Measurements from ENCODE around the gene LRRC2. TPM values are rescaled to one million over a fixed set of nuclear protein-coding genes. Genes with fewer than 3 reads are reported as not detected.

Gene LRRC2
- total and polyA plus RNA-seq, 2 donors (not counting 3 experiments of a cell fraction or from before 2014, with no cell fraction given) = 0.14 to 0.73 TPM

DNA sequence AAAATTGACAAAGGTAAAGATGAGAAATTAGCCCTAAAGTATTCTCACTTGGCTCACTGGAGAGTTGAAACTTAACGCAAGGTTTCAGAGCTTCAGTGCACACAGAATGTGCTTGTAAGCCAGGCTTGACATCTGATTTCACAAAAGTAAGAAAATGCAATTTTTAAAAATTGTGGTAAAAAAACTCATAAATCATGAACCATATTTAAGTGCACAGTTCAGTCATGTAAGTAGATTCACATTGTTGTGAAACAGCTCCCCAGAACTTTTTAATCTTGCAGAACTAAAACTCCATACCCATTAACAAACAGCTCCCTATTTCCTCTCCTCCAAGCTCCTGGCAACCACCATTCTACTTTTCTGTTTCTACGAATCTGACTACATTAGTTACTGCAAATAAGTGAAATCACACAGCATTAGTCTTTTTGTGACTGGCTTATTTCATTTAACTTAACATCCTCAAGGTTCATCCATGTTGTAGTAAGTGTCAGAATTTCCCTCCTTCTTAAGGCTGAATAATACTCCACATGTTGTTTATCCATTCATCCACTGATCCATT, 53.8 kb downstream of the LRRC2 start:
- no peaks in the 10 kb centered on the region for H4K20me1 ChIP-seq (replicated peaks; ENCODE audit: control insufficient read depth, extremely low read depth, insufficient read depth, low read length)
- FAIRE-seq = no peak
- no peaks in the 10 kb centered on the region for H3K9me1 ChIP-seq (replicated peaks; ENCODE audit: control insufficient read depth, extremely low read depth, insufficient read depth, low read length)
- TF ChIP-seq, protein P1, sequence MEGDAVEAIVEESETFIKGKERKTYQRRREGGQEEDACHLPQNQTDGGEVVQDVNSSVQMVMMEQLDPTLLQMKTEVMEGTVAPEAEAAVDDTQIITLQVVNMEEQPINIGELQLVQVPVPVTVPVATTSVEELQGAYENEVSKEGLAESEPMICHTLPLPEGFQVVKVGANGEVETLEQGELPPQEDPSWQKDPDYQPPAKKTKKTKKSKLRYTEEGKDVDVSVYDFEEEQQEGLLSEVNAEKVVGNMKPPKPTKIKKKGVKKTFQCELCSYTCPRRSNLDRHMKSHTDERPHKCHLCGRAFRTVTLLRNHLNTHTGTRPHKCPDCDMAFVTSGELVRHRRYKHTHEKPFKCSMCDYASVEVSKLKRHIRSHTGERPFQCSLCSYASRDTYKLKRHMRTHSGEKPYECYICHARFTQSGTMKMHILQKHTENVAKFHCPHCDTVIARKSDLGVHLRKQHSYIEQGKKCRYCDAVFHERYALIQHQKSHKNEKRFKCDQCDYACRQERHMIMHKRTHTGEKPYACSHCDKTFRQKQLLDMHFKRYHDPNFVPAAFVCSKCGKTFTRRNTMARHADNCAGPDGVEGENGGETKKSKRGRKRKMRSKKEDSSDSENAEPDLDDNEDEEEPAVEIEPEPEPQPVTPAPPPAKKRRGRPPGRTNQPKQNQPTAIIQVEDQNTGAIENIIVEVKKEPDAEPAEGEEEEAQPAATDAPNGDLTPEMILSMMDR (IDR thresholded peaks at IDR 0.05; ENCODE audit: extremely low read depth in 1 of 2, insufficient read depth in 1 of 2, low read depth in 1 of 2, low read length in 2 of 2) = no peak
- no peak for TF ChIP-seq POLR2AphosphoS5 (IDR thresholded peaks at IDR 0.05; ENCODE audit: insufficient read depth, low read depth, low read length)
- no peak for TF ChIP-seq JUN (IDR thresholded peaks at IDR 0.05; ENCODE audit: borderline replicate concordance, insufficient read depth, insufficient read length, low read depth)
- no peak for TF ChIP-seq GATA2 (IDR thresholded peaks at IDR 0.05; ENCODE audit: insufficient read depth, insufficient read length, low read depth, low read length)
- TF ChIP-seq FOS (IDR thresholded peaks at IDR 0.05; ENCODE audit: borderline replicate concordance, insufficient read depth, low read length) = no peak
- no peak for TF ChIP-seq EZH2 (IDR thresholded peaks at IDR 0.05; ENCODE audit: borderline replicate concordance, low read depth, low read length, severe bottlenecking)
- no peak for TF ChIP-seq MYC (IDR thresholded peaks at IDR 0.05; ENCODE audit: low read depth, low read length)
- TF ChIP-seq POLR2A (IDR thresholded peaks at IDR 0.05; ENCODE audit: low read depth, low read length) = no peak
- TF ChIP-seq, protein P2, sequence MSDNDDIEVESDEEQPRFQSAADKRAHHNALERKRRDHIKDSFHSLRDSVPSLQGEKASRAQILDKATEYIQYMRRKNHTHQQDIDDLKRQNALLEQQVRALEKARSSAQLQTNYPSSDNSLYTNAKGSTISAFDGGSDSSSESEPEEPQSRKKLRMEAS (IDR thresholded peaks at IDR 0.05; ENCODE audit: insufficient read depth, insufficient read length) = no peak
- no peaks in the 10 kb centered on the region for H3K79me2 ChIP-seq (ENCODE audit: control insufficient read depth, insufficient read depth, low read length)
- intact Hi-C loops (cut with micrococcal nuclease) (no loop called here), dilution Hi-C loops (cut with MboI; ENCODE audit: extremely low pct_ligation_motif_present, low sequenced_read_pairs) (no loop called here)
- no peaks in the 10 kb centered on the region for H3K36me3 ChIP-seq (ENCODE audit: control insufficient read depth in 2 of 2, extremely low read depth in 1 of 2, insufficient read depth in 2 of 2, low read length in 2 of 2)
- no peaks in the 10 kb centered on the region for H3K9me3 ChIP-seq (replicated peaks; ENCODE audit: control insufficient read depth, insufficient read depth, low read length)
- H2AFZ ChIP-seq (ENCODE audit: low read depth, low read length) = no peak overlapping the region
- H3K4me1 ChIP-seq (ENCODE audit: control insufficient read depth, extremely low read depth, insufficient read depth, low read length) = peaks cover 12% of the 10 kb centered on the region
- H3K4me2 ChIP-seq (ENCODE audit: insufficient read depth, low read length) = no peak overlapping the region
- no TSS peak for BruUV-seq (replicated peaks)
- no peak overlapping the region for H3K27ac ChIP-seq (ENCODE audit: insufficient read depth, low read depth, low read length)
- no peaks in the 10 kb centered on the region for H3K27me3 ChIP-seq (ENCODE audit: control insufficient read depth in 2 of 2, insufficient read depth in 2 of 2, low read length in 2 of 2)
- POLR2A ChIA-PET = no interaction called here
- CTCF ChIA-PET = interaction anchor here (0.8 to 8.1 kb wide), 3 partner anchors 15 to 46 kb away, joined by 3 to 52 read pairs (median 10); partner anchors contain the start of gene RTP3
- H3K9ac ChIP-seq (replicated peaks; ENCODE audit: extremely low read depth, insufficient read depth, low read length) = no peak overlapping the region
- H3K4me3 ChIP-seq (replicated peaks in 1 of 3; ENCODE audit: insufficient read depth in 1 of 3, low read depth in 1 of 3, low read length in 3 of 3) = no peak overlapping the region
- DNase-seq (ENCODE audit: low read depth, low spot score) = no peak
